Thyroid gland (tissue), 4 donors: ENCODE measurements around the gene IQGAP3.

Source experiments
- POLR2A ChIP-seq, 2 donors: fragments of 450-650 bp; IDR thresholded peaks; one replicate each; pipeline ENCODE4 v1.6.1; 2017; ENCODE audit warnings: antibody characterized with exemption in 2 of 2, mild to moderate bottlenecking in 2 of 2, moderate library complexity in 1 of 2
- TF ChIP-seq, protein P1 (sequence below), 6 experiments: fragments of 200-600 bp in 3 of 6; fragments of 450-650 bp in 3 of 6; sonication (generic) in 3 of 6; IDR thresholded peaks; one replicate each; pipeline ENCODE4 v1.5.1; 2016 to 2019; ENCODE audit warnings: antibody characterized with exemption in 6 of 6, mild to moderate bottlenecking in 2 of 6, inconsistent platforms in 1 of 6, moderate library complexity in 1 of 6

DNA sequence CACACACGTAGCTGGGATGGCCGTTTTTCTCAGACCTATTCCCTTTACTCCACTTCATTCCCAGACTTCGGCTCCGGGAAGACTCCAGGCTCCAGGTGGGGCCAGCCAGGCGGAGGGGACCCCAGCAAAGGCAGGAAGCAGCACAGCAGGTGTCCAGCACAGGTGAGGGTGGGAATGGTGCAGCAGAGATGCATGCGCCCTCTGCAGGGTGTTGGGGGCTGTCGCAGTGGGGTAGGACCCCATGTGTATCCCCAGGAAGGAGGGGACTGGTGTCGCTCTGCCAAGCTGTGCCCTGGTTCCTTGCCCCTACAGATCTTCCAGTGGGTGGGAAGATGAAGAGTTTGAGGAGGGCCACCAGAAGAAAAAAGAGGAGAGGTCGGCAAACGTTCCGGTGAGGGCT lies 12.4 kb upstream of the IQGAP3 start:
- TF ChIP-seq, protein P1, sequence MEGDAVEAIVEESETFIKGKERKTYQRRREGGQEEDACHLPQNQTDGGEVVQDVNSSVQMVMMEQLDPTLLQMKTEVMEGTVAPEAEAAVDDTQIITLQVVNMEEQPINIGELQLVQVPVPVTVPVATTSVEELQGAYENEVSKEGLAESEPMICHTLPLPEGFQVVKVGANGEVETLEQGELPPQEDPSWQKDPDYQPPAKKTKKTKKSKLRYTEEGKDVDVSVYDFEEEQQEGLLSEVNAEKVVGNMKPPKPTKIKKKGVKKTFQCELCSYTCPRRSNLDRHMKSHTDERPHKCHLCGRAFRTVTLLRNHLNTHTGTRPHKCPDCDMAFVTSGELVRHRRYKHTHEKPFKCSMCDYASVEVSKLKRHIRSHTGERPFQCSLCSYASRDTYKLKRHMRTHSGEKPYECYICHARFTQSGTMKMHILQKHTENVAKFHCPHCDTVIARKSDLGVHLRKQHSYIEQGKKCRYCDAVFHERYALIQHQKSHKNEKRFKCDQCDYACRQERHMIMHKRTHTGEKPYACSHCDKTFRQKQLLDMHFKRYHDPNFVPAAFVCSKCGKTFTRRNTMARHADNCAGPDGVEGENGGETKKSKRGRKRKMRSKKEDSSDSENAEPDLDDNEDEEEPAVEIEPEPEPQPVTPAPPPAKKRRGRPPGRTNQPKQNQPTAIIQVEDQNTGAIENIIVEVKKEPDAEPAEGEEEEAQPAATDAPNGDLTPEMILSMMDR (IDR thresholded peaks at IDR 0.05): no peak
- no peak for TF ChIP-seq POLR2A (IDR thresholded peaks at IDR 0.05)
